Activated T-cell treated with anti-CD3 and anti-CD28 coated beads for 1 hour (primary cell): ENCODE results near the gene TSPAN4.

Experiments
- DNase-seq: peaks from one replicate; pipeline ENCODE4 v3.0.0-alpha.2; 2020; ENCODE audit warnings: low read depth

Gene TSPAN4

DNA sequence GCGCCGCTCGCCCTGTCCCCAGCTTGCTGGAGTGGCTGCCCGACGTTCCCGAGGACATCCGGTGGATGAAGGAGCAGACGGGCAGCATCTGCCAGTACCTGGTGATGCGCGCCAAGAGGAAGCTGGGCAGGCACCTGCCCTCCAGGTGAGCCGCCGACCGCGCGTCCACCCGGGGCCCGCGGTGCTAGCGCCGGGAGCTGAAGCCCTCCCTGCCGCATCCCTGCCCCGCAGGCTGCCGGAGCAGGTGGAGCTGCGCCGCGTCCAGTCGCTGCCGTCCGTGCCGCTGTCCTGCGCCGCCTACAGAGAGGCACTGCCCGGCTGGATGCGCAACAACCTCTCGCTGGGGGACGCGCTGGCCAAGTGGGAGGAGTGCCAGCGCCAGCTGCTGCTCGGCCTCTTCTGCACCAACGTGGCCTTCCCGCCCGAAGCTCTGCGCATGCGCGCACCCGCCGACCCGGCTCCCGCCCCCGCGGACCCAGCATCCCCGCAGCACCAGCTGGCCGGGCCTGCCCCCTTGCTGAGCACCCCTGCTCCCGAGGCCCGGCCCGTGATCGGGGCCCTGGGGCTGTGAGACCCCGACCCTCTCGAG lies 18.3 kb upstream of the TSPAN4 start:
- DNase-seq: no peak

DNA sequence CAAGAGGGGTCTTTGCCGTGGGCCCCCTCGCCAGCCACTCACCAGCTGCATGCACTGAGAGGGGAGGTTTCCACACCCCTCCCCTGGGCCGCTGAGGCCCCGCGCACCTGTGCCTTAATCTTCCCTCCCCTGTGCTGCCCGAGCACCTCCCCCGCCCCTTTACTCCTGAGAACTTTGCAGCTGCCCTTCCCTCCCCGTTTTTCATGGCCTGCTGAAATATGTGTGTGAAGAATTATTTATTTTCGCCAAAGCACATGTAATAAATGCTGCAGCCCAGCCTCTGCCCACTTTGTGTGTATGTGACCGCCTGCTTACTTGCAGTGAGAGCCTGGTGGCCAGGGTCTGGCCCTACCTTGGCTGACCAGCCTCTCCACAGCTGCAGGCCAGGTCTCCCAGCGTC lies 17.7 kb upstream of the TSPAN4 start:
- no peak for DNase-seq

DNA sequence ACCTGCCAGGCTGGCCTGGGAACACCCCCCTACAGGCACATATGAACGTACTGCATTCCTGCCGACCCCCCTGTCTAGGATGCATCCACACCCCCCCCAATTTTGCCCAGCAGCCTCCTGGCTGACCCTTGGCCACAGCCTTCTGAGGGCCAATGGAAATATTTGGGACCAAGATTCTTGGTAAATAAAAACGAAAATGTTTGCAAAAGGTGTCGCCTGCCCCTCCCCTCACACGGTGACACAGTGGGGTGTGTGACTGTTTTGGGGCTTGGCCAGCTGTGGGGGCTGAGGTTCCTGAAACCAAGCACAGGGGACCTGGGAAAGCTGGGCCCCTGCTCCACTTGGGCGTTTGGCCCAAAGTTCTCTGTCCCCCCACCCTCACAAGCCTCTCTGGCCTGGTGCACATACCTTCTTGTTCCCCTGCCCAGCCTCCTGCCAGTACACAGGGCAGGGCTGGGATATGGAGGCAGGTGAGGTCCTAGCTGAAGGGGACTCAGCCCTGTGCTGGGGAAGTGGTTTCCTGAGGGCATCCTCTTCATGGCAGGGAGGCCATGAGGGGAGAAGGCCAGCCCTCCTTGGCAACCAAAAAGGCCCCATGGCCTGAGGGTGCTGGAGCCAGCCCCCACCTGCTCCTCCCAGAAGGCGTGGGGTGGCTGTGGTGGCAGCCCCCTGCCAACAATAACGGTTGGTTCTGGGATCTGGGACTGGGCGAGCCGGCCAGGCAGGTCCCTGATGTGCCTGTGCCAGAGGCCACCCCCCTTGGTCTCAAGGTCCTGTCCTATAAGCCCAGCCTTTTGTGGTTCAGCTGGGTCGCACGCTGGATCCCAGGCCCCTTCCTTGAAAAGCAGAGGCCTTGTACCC lies 17.1 kb upstream of the TSPAN4 start:
- DNase-seq: no peak

DNA sequence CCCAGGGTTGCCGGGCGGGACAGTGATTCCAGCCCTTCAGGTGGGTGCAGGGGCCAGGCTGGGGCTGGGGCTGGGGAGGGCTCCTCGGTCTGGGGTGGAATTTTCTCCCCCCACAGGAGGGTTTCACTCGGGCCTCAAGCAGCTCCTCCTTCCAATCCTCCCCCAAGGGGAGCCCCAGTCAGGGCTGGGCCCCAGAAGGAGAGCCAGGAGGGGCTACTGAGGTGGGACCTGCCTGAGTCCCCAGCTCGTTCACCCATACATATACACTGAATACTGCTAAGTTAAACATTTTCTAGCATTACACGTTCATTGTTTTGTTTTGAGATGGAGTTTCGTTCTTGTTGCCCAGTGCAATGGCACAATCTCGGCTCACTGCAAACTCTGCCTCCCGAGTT lies 16.4 kb upstream of the TSPAN4 start:
- DNase-seq: no peak

DNA sequence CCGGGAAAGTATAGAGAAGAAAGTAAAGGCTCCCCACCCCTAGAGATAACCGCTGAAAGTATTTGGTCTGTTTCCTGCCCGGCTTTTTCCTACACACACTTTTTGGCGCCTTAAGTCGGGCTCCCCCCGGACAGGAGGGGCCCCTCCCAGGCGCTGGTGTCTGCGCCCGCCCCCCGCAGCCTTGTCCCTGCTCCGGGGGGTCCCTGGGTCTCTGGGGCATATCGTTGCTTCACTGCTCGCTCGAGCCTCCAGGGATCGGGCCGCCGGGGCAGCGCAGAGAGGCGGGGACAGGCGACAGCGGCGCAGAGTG lies 15.9 kb upstream of the TSPAN4 start:
- DNase-seq: no peak

DNA sequence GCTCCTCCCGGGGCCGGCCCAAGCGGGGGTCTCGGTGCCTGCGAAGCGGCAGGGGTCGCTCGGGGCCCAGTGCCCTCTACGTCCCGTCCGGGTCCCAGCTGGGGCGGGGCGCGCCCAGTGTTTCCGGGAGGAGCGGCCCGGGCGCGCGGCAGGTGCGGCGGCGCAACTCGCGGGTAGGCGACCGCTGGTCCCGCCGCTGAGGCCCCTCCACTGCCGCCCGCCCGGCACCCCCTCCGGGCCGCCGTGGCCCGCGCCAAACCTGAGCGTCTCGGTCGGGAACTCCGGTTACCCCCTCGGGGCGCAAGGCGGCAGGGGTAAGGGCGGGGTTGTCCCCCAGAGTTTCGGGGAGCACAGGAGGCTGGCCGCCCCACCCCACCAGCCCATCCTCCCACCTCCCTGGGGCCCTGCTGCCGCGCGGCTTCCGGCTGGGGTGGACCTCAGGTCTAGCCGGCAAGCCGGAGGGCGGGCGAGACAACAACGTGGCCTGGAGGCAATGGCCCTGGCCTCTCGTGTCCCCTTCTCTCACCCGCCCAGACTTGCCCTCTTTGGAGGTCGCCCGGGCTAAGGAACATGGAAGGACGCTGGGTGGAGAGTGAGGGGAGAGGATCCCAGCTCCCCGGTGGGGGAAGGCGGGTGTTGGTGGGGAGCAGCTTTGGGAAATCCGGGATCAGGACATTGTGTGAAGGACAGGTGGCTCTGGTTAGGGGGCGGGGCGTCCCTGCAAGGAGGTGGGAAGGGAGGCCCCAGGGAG lies 15.3 kb upstream of the TSPAN4 start:
- DNase-seq: no peak

DNA sequence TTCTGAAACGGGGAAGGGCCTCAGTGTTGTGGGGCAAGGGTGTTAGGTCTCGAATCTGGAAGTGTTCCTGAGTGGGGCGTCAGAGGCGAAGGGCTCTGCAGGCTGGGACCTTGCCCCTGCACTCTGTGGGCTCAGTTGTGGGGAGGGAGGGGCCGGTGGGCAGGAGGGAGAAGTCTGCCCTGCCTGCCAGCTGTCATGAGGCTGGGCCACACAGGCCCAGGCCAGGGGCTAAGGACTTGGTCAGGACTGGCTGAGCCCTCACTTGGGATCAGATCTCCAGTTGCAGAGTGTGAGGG lies 14.8 kb upstream of the TSPAN4 start, which contains the start of gene CRACR2B:
Gene CRACR2B (plus strand): TSS at position 23 of the 296 bp plus-strand sequence. CDS start 689 bp downstream, outside the sequence.
- DNase-seq: no peak

DNA sequence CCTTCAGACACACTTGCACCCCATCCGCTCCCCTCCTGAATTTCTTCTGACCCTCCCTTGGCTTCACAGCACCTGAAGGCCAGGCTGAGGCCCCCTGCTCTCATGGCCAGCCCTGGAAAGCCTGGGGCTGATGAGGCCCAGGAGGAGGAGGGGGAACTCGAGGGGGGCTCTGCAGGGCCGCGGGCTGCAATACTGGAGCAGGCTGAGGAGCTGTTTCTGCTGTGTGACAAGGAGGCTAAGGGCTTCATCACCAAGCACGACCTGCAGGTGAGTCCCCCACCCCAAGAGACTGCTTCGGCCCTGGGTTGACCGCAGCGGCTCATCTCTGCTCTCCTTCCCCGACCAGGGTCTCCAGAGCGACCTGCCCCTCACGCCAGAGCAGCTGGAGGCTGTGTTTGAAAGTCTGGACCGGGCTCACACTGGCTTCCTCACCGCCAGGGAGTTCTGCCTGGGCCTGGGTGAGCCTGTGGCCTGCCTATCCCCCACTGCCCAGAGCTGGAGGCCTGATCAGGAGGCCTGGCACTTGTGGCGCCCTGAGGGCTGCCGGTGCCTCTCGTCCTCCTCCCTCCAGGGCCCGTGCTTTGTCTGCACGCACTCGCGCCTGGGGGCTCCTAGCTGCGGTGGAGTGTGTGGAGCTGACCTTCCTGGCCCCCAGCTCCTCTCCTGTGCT lies 14.0 kb upstream of the TSPAN4 start:
- no peak for DNase-seq

DNA sequence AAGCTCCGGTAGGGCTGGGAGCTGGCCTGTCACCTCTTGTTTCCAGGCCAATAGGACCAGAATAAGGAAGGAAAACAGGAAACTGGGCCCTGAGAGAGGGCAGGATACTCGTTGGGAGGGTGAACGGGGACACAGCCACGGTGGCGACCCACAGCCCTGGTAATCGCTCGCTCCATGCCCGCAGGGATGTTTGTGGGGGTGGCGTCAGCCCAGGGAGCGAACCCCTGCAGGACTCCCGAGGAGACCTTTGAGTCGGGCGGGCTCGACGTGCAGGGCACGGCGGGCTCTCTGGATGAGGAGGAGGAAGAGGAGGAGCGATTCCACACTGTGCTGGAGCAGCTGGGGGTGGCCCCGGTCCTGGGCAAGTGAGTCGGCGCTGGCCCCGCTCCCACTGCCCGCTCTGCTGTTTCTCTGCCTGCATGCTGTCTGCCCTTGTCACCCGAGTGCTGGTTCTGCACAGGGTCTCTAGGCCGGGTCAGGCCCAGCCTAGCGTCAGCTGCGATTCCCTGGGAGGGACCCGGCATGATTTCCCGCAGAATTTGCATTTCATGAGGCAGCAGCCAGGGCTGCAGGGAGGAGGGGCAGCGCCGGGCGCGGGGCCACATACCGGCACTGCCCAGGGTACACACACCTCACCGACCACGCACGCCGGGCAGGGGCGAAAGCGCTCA lies 13.3 kb upstream of the TSPAN4 start:
- DNase-seq: no peak

DNA sequence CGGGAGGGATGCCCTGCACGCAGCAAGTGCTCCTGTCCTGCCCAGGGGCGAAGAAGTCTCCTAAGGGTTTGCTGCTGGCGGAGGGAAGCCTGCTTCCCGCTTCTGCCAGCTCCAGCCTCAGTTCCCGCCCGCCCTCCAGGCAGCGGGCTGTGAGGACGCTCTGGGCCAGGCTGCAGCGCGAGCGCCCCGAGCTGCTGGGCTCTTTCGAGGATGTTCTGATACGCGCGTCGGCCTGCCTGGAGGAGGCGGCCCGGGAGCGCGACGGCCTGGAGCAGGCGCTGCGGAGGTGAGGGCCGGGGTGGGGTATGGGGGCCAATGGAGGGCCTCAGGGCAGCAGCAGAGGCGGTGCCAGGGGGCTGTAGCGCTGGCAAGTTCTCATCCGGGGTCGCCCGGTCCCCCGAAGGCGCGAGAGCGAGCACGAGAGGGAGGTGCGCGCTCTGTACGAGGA lies 12.8 kb upstream of the TSPAN4 start:
- DNase-seq: no peak

DNA sequence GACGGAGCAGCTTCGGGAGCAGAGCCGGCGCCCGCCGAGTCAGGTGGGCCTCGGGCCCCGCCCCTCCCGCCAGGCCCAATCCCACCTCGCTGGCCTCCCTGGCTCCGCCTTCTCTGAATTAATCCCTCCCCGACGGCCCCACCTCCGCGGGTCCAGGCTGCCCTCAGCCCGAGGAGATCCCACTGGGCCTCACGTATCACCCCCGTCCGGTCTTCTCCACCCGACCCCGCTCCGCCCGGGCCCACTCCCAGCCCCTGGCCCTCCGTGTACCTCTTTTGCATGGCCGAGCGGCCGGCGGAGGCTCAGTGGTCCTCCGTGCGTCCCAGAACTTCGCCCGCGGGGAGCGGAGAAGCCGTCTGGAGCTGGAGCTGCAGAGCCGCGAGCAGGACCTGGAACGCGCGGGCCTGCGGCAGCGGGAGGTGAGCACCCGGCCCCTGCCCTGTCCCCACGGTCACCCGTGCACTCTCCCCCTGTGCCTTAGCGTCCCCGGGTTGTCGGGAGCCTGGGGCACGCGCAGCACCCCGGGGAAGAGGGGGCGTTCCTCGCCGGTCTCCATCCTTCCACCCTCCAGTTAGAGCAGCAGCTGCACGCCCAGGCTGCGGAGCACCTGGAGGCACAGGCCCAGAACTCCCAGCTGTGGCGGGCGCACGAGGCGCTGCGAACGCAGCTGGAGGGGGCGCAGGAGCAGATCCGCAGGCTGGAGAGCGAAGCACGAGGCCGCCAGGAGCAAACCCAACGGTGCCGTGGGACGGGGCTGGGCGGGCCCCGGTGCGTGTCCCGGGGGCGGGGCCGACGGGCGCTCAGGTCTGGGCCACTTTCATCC lies 12.1 kb upstream of the TSPAN4 start:
- peak; percentile 43 for DNase-seq

DNA sequence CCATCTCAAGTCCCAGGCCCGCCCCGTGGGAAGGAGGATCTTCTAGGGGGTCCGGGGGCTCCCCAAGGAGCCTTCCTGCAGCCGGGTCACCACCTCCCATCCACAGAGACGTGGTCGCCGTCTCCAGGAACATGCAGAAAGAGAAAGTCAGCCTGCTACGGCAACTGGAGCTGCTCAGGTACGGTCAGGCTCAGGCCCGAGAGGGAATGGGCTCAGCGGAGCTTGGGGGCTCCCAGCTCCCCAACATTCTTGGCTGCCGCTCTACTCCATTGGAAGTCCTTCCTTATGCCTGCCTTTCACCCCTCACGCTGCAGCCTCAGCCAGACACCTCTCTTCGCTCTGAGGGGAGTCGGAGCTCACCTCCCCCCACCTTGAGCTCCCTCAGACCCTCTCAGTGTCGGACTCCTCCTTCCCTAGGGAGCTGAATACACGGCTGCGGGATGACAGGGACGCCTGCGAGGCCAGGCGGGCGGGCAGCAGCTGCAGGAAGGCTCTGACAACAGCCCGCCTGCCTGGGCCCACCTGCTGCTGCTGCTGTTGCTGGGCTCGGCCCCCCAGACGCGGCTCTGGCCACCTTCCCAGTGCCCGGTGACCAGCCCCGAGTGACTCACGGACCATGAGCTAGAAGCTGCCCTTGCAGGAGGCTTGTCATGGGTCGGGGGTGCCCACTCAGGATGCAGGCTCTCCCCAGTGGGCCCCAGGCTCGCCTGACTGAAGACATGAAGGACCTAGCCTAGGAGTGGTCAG lies 11.4 kb upstream of the TSPAN4 start:
- DNase-seq: no peak

DNA sequence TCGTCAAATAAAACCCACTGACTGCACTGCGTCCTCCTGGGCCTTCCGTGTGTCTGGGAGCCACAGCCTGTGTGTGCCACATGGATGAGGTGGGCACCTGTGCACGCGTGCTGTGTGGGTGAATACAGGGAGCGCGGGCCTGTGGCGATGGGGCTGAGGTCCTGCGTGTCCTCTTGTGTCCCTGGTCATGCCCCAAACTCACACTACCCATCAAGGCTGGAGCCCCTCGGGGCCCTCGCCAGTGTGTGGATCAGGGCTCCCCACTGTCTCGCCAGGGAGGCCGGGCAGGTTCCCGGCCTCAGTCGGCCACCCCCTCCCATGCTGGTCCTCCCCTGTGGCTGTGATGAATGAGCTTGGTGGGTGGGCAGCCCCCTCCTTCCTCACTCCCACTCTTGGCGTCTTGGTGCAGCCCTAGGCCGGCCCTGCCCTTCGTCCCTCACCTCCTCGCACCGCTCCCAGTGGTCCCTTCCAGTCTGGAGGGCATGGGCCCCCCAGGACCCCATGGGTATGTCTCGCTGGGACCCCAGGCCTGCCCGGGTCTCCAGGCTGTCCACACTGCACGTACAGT lies 10.6 kb upstream of the TSPAN4 start:
- no peak for DNase-seq

DNA sequence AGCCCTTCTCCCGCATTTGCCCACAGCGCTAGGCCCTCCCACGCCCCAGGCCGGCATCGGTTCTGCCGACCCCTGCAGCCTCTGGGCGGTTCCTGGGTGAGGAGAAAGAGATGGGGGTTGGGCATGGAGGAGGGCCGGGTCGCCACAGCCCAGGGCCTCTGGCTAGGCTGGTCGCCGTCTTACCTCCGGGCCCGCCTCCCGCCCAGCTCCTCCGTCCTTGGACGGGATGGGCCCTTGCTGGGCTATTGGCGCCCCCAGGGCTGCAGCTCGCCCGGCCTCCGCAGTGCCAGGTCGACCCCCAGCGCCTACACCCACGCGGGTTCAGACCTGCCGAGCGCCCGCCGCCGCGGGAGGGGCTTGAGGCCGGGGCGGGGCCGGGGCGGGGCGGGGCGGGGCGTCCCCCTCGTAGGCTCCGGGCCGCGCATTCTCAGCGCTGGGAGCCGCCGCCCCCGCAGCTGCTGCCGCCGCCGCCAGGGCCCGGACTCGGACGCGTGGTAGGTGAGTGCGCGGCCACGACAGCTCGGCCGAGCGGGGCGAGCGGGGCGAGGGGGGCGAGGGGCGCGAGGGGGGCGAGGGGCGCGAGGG lies 10.0 kb upstream of the TSPAN4 start, which contains the start of gene CD151:
Gene CD151 (plus strand): TSS at position 424 of the 585 bp plus-strand sequence. CDS start 3,118 bp downstream, outside the sequence.
- peak; percentile 51 for DNase-seq

DNA sequence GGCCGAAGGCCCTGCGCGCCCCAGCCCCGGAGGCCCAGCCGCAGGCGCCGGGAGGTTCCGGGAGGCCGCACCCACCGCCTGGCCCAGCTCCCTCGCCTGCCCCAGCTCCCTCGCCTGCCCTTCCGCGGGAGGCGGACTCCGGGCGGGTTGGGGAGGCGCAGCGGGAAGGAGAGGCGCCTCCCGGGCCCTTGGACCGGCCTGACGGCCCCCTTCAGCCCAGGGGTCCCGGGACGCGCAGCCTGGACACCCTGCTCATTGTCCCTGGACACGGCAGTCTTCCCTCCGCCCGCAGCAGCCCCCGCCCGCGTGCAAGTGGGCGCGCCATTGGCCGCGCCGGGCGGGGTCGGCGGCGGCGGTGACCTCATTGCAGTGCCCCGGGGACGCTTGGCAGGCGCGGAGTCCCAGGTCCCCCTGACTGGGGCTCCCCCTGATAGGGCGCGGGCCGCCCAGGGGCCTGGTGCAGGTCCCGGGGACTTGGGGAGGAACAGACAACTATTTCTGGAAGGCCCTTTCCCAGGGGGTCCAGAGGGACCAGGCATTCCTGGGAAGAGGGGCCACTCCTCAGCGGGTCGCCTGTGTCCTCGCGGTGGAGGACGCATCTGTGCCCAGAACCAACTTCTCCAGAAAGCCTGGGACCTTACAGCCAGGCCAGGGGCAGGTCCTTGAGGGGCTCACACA lies 9.4 kb upstream of the TSPAN4 start:
- DNase-seq: no peak

DNA sequence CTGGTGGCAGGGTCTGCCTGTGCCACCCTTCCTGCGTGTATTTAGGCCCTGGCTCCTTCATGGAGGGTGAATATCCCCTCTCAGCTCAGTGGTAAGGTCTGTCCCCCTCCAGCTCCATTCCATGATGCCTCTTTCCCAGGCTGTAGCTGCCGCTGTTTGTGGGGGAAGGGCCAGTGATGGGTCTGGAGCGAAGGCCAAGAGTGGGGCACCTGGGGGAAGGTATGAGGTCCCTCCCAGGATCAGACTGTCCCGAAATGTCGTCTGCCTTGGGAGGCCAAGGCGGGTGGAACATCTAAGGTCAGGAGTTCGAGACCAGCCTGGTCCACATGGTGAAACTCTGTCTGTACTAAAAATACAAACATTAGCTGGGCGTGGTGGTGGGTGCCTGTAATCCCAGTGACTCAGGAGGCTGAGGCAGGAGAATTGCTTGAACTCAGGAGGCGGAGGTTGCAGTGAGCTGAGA lies 8.8 kb upstream of the TSPAN4 start:
- DNase-seq: no peak

DNA sequence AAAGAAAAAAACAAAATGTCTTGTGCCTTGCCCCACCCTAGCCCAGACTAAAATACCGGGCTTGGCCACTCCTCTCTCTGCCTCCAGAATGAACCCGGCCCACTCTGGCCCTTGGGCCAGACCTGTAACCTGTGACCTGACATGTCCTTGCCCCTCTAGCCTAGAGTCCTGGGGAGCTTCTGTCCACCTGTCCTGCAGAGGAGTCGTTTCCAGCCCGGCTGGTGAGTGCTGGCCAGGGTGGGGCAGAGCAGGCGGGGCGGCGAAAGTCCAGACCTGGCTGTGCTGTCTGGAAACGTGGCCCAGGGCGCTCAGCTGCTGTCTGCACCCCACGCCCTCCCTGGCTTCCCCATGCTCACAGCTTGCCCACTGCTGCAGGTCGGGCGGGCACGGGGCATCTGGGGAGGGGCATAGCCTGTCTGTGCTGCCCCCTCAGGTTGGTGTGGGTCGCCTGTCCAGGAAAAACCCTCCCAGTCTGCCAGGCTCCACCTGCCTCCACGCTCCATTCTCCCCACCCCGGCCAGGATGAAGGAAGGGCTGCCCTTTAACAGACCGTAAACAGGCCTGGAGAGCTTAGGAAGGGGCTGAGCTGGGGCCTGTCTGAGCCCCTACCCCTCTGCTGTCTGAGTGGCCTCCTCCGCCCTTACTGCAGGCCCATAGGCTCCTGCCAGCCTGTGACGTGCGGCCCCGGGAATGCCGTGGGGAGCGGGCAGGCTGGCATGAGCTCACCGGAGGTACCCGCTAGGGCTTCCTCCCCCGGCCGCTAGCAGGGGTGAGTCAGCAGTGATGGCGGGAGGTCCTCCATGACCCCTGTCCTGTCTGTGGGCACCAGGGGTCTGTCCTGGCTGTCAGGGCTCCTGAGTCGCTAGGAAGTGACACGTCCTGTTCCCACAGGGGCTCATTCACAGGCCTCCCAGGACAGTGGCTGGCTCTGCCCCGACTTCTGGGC lies 8.0 kb upstream of the TSPAN4 start:
- no peak for DNase-seq

DNA sequence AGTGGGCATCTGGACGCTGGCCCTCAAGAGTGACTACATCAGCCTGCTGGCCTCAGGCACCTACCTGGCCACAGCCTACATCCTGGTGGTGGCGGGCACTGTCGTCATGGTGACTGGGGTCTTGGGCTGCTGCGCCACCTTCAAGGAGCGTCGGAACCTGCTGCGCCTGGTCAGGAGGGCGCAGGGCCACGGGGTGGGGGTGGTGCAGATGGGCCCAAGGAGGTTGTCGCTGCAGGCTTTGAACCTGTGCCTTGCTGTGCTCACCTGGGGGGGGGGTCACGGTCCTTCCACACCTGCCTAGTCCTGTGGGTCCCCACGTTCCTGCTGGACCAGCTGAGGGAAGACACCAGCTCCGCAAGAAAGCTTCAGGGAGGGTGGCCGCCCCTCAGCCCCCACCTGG lies 6.4 kb upstream of the TSPAN4 start:
- DNase-seq: no peak
